Subcutaneous abdominal adipose tissue (tissue), 5 donors: ENCODE measurements around the gene PYDC1.
"Not testable (repeated sequence)": the region's sequence is repeated elsewhere in the genome, so short reads cannot be mapped to it uniquely, and the experiment has no call there.

ENCODE experiments used
- H3K27ac ChIP-seq: one replicate; pipeline ENCODE4 v1.7.0; 2013; ENCODE audit warnings: low read depth, mild to moderate bottlenecking, inconsistent platforms, low read length, moderate library complexity
- H3K27me3 ChIP-seq, 5 donors: one replicate each; pipeline ENCODE4 v1.7.0; 2013; ENCODE audit warnings: low read length in 5 of 5, inconsistent platforms in 1 of 5; ENCODE audit not compliant: control insufficient read depth in 5 of 5, insufficient read depth in 4 of 5
- H3K36me3 ChIP-seq, 5 donors: one replicate each; pipeline ENCODE4 v1.7.0; 2013; ENCODE audit warnings: low read length in 5 of 5; ENCODE audit not compliant: control insufficient read depth in 5 of 5, insufficient read depth in 5 of 5
- H3K4me1 ChIP-seq, 5 donors: one replicate each; pipeline ENCODE4 v1.7.0; 2013; ENCODE audit warnings: low read length in 5 of 5, mild to moderate bottlenecking in 3 of 5, moderate library complexity in 1 of 5; ENCODE audit not compliant: control insufficient read depth in 5 of 5, insufficient read depth in 5 of 5
- H3K4me3 ChIP-seq, 5 donors: one replicate each; pipeline ENCODE4 v1.7.0; 2013; ENCODE audit warnings: low read length in 5 of 5, low read depth in 1 of 5
- H3K9ac ChIP-seq, 5 donors: one replicate each; pipeline ENCODE4 v1.7.0; 2013; ENCODE audit warnings: low read length in 5 of 5, mild to moderate bottlenecking in 4 of 5, moderate library complexity in 3 of 5
- H3K9me3 ChIP-seq, 5 donors: one replicate each; pipeline ENCODE4 v1.7.0; 2013; ENCODE audit warnings: low read length in 5 of 5; ENCODE audit not compliant: control insufficient read depth in 5 of 5
- donor health status: healthy.
- donor health status: healthy.
- donor health status: healthy.
- donor health status: healthy.
- donor health status: healthy.

Gene PYDC1

DNA sequence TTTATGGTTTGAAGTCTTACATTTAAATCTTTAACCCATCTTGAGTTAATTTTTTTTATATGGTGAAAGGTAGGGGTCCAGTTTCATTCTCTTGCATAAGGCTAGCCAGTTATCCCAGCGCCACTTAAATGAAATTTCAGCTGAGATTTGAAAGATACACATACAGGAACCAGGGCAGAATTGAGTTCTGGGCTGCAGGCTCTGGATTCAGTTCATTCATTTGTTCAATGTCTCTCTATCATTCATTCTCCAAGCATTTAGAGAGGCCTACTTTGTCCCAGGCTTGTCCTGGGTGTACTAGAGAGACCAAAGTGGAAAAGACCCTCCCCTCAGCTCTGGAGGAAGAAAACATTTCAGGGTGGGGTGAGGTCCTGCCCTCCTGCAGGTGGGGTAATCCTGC lies 3.6 kb downstream of the PYDC1 start:
- Histone ChIP-seq H3K27ac (no peak overlapping the region), H3K4me1 (peaks cover 0 to 27% (median 26%) of the 10 kb centered on the region in 5 donors), H3K27me3 (peaks cover 13 to 42% (median 33%) of the 10 kb centered on the region in 5 donors), H3K9me3 (no peaks in the 10 kb centered on the region), H3K36me3 (no peaks in the 10 kb centered on the region), H3K9ac (no peak overlapping the region), H3K4me3 (no peak overlapping the region)

DNA sequence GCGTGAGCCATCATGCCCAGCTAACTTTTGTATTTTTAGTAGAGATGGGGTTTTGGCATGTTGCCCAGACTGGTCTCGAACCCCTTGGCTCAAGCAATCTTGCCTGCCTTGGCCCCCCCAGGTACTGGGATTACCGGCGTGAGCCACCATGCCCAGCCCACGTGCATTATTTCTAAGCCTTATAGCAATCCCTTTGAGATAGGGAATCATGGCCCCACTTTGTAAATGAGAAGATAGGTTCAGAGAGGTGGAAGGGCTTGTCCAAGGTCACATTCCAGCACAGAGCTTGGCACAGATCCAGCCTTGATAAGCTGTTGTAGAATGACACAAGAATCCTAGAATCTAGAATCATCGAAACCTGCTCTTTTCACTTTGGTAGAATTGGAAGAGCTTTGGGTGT lies 10.2 kb downstream of the PYDC1 start:
- H3K9ac ChIP-seq: no peak overlapping the region
- H3K4me3 ChIP-seq: no peak overlapping the region
- H3K4me1 ChIP-seq: peaks cover 0 to 21% (median 16%) of the 10 kb centered on the region in 5 donors
- H3K36me3 ChIP-seq: no peaks in the 10 kb centered on the region
- no peak overlapping the region for H3K27ac ChIP-seq
- H3K27me3 ChIP-seq: peaks cover 0 to 8% (median 5%) of the 10 kb centered on the region in 5 donors
- no peaks in the 10 kb centered on the region for H3K9me3 ChIP-seq

DNA sequence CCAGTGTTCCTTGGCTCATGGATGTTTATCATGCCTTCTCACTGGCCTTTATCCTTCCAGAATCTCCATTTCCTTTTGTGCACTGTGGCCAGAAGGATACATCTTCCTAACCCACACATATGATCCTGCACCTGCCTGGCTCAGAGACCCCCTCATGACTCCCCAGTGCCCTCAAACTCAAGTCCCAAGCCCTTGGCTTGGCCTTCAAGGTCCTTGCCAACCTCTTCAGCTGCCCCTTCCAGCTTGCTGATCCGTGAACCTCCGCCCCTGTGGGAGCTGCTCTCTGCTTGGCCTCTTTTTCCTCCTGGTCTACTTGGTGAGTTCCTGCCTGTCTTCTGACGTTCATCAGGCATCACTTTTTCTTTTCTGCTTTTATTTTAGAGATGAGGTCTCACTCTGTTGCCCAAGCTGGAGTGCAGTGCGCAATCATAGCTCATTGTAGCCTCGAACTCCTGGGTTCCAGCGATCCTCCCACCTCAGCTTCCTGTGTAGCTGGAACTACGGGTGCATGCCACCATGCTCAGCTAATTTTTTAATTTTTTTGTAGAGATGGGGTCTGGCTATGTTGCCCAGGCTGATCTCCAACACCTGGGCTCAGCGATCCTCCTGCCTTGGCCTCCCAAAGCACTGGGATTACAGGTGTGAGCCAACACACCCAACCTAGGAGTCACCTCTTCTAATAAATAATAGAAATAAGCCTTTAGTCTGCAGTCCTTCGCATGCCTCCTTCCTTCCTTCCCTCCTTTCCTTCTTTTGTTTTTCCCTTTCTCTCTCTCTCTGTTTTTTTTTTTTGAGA lies 11.9 kb downstream of the PYDC1 start:
- H3K27ac ChIP-seq: no peak overlapping the region
- H3K36me3 ChIP-seq: peaks cover 0 to under 1% (median 0%) of the 10 kb centered on the region in 5 donors
- peaks cover 0 to 9% (median 5%) of the 10 kb centered on the region in 5 donors for H3K27me3 ChIP-seq
- H3K4me3 ChIP-seq: no peak overlapping the region
- peaks cover 0 to 35% (median 29%) of the 10 kb centered on the region in 5 donors for H3K4me1 ChIP-seq
- no peaks in the 10 kb centered on the region for H3K9me3 ChIP-seq
- no peak overlapping the region for H3K9ac ChIP-seq

DNA sequence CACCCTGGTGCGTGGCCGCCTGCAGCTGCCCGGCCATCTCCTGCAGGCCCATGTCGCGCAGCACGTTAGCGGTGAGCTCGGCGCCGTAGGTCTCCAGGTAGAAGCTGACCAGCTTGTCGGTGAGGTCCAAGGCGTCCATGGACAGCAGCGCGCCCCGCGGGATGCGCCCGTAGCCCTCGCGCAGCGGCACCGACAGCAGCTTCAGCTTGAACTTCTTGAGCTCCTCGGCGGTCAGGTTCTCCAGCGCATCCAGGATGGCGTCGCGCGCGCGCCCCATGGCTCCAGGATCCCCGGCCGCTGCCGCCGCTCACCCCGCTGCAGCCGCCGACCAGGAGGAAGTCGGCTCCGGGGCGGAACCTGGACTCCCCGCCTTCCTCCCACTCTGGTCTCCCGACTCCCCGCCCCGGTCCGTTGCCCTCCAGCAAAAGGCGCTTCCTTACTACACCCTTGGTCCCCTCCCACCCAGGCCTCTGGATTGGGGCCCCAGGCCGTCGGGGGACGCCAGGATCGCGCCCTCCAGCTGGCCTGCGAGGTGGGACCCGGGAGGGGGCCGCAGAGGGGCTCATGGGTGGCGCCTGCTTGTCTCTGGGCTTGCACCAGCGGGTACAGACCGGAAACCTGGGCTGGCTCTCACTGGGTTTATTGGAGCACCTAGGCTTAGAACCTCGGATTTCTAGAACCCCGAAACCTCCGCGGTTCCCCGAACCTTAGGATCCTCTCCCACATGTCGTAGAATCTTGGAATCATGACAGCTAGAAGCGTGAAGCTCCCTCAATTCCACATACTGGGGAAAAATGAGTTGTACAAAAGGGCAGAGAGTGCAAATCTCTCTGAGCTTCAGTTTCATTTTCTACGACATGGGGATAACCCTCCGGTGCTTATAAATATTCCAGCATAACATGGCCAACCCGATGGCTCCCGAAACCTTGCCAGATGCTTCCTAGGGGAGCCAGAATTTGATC lies 14.2 kb downstream of the PYDC1 start, which contains the start of gene PYCARD:
Gene PYCARD (minus strand): TSS at position 347 of the 962 bp plus-strand sequence. CDS start 70 bp downstream, at position 277.
- peak within 1 kb of the TSS; percentile 68 to 93 (median 82) for H3K4me3 ChIP-seq
- H3K27ac ChIP-seq: no peak within 1 kb of the TSS
- H3K27me3 ChIP-seq: peaks cover 0 to 9% (median 5%) of the 10 kb centered on the region in 5 donors
- H3K36me3 ChIP-seq: peaks cover 0 to 18% (median 12%) of the 10 kb centered on the region in 5 donors
- H3K9ac ChIP-seq: peak within 1 kb of the TSS; percentile 26 to 74 (median 54)
- H3K4me1 ChIP-seq: peaks cover 0 to 38% (median 36%) of the 10 kb centered on the region in 5 donors
- H3K9me3 ChIP-seq: no peaks in the 10 kb centered on the region

GRCh38 chr16:31201582-31202413 lies 15.1 kb downstream of the PYDC1 start:
- Histone ChIP-seq H3K4me3 (peak overlapping the region; percentile 68 to 93 (median 82)), H3K9me3 (no peaks in the 10 kb centered on the region), H3K4me1 (peaks cover 0 to 38% (median 36%) of the 10 kb centered on the region in 5 donors), H3K27ac (no peak overlapping the region), H3K9ac (peak overlapping the region in 3 of 5 donors; percentile 41 to 74 (median 66)), H3K36me3 (peaks cover 0 to 20% (median 13%) of the 10 kb centered on the region in 5 donors), H3K27me3 (peaks cover 0 to 3% (median 0%) of the 10 kb centered on the region in 5 donors)

DNA sequence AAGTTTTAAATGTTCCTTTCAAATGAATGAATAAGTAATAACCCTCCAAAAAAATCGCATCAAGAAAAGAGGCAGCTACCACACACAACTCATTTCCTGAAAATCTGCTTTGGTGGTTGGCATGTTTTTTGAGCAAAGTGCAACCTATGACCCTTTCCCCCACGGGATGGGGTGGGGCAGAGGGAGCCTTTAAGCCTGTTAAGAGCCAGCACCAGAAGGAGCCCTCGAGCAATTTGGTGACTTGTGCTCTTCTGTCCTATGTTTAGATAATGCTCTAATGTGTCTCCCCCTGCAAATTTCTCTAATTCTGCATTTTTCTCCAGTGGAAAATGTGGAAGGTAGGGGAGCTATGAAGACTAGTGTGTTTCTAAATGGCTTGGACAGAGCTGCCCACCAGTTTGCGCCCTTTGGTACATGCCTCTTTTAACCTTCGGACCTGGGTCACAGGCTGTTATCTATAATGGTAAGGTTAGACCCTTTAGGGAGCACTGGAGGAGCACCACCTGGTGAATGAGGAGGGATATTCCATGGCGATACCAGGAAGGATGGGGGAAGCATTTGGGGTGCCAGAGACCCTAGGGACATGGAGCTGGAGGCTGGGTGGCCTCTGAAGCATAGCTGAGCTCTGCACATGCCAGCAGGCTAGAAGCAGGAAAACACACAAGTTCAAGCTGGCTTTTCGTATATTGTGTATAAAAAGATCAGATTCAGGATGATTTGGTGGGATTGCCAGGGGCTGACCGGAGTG lies 15.9 kb downstream of the PYDC1 start:
- no peak overlapping the region for H3K27ac ChIP-seq
- H3K4me1 ChIP-seq: peaks cover 0 to 38% (median 36%) of the 10 kb centered on the region in 5 donors
- H3K9ac ChIP-seq: peak overlapping the region in 2 of 5 donors; percentile 66 to 74
- H3K27me3 ChIP-seq: peaks cover 0 to 3% (median 0%) of the 10 kb centered on the region in 5 donors
- peak overlapping the region; percentile 68 to 93 (median 82) for H3K4me3 ChIP-seq
- H3K36me3 ChIP-seq: peaks cover 2 to 25% (median 19%) of the 10 kb centered on the region in 5 donors
- no peaks in the 10 kb centered on the region for H3K9me3 ChIP-seq

GRCh38 chr16:31200111-31200510 lies 16.8 kb downstream of the PYDC1 start:
- H3K27ac ChIP-seq, H3K9ac ChIP-seq, H3K27me3 ChIP-seq, H3K9me3 ChIP-seq, H3K4me3 ChIP-seq: not testable (repeated sequence)
- Histone ChIP-seq H3K36me3 (peaks cover 4 to 33% (median 28%) of the 10 kb centered on the region in 5 donors), H3K4me1 (peaks cover 0 to 38% (median 36%) of the 10 kb centered on the region in 5 donors)

GRCh38 chr16:31199430-31200041 lies 17.4 kb downstream of the PYDC1 start:
- no peak overlapping the region for H3K27ac ChIP-seq
- no peak overlapping the region for H3K4me3 ChIP-seq
- no peaks in the 10 kb centered on the region for H3K9me3 ChIP-seq
- H3K9ac ChIP-seq: no peak overlapping the region
- H3K27me3 ChIP-seq: peaks cover 0 to 3% (median 0%) of the 10 kb centered on the region in 5 donors
- peaks cover 7 to 39% (median 33%) of the 10 kb centered on the region in 5 donors for H3K36me3 ChIP-seq
- H3K4me1 ChIP-seq: peaks cover 0 to 38% (median 36%) of the 10 kb centered on the region in 5 donors
